B cell (primary cell): ENCODE measurements around the gene TNFRSF17. TPM values are rescaled to one million over a fixed set of nuclear protein-coding genes. Genes with fewer than 3 reads are reported as not detected.

Experiments used
- ATAC-seq: fragments of 200-7000 bp; cut with Tn5 transposase; one replicate; pipeline ENCODE4 v1.10.0; 2021; ENCODE audit warnings: low read depth, mild to moderate bottlenecking, moderate number of reproducible peaks, moderate library complexity
- CTCF ChIA-PET: fragments of 350-600 bp; sonication (Branson Sonifier 250); formaldehyde crosslinking; loops from one replicate; lab custom pipeline; 2021; ENCODE audit warnings: antibody characterized with exemption, inconsistent platforms; lab: Charles Lee
- POLR2A ChIA-PET: fragments of 350-600 bp; sonication (Branson Sonifier 250); formaldehyde crosslinking; loops from one replicate; lab custom pipeline; 2021; ENCODE audit warnings: antibody characterized with exemption; lab: Charles Lee
- DNase-seq: peaks from one replicate; pipeline ENCODE4 v3.0.0; 2013
- H2AFZ ChIP-seq: 2 replicates; pipeline ENCODE4 v1.6.1; 2012; ENCODE audit warnings: mild to moderate bottlenecking, low read depth, low read length; ENCODE audit not compliant: insufficient read depth, poor library complexity, severe bottlenecking
- H3K27ac ChIP-seq, 2 donors: 1 replicate in 1 of 2; 2 replicates in 1 of 2; pipeline ENCODE4 v1.5.1; 2012 to 2013; ENCODE audit warnings: low read length in 2 of 2, mild to moderate bottlenecking in 2 of 2, moderate library complexity in 1 of 2
- H3K27me3 ChIP-seq, 4 experiments: fragments of 200-600 bp in 1 of 4; sonication (generic) in 1 of 4; replicated peaks in 1 of 4; 1 replicate in 2 of 4; 2 replicates in 2 of 4; pipeline versions ENCODE4 v1.6.1 to v1.7.0; 2013 to 2016; ENCODE audit warnings: low read length in 3 of 4, mild to moderate bottlenecking in 2 of 4, mixed read lengths in 1 of 4, moderate library complexity in 1 of 4; ENCODE audit not compliant: insufficient read depth in 4 of 4, control insufficient read depth in 3 of 4; ENCODE audit errors: control extremely low read depth in 1 of 4
- H3K36me3 ChIP-seq, 2 experiments: replicated peaks in 1 of 2; 1 replicate in 1 of 2; 2 replicates in 1 of 2; pipeline versions ENCODE4 v1.6.1 to v1.7.1; 2013; ENCODE audit warnings: low read length in 1 of 2; ENCODE audit not compliant: insufficient read depth in 2 of 2, control insufficient read depth in 1 of 2; ENCODE audit errors: control extremely low read depth in 1 of 2, extremely low read depth in 1 of 2
- H3K4me1 ChIP-seq, 2 donors: fragments of 200-600 bp in 1 of 2; sonication (generic) in 1 of 2; 1 replicate in 1 of 2; 2 replicates in 1 of 2; pipeline versions ENCODE4 v1.5.1 to v1.6.1; 2013 to 2017; ENCODE audit warnings: low read length in 2 of 2; ENCODE audit not compliant: control insufficient read depth in 2 of 2, insufficient read depth in 2 of 2
- H3K4me2 ChIP-seq: replicated peaks from 2 replicates; pipeline ENCODE3; 2012; ENCODE audit warnings: mild to moderate bottlenecking, low read depth, low read length; ENCODE audit not compliant: poor library complexity, severe bottlenecking
- H3K4me3 ChIP-seq, 5 experiments: fragments of 200-600 bp in 1 of 5; sonication (generic) in 1 of 5; 1 replicate in 3 of 5; 2 replicates in 2 of 5; pipeline versions ENCODE4 v1.5.1 to v1.7.0; 2011 to 2016; ENCODE audit warnings: low read length in 4 of 5, mild to moderate bottlenecking in 4 of 5, low read depth in 2 of 5, control low read depth in 1 of 5, moderate library complexity in 1 of 5; ENCODE audit not compliant: insufficient read depth in 1 of 5; ENCODE audit errors: control extremely low read depth in 1 of 5, extremely low read depth in 1 of 5
- H3K79me2 ChIP-seq: fragments of 200-600 bp; sonication (generic); one replicate; pipeline ENCODE4 v1.6.0; 2016; ENCODE audit warnings: low read length; ENCODE audit not compliant: control insufficient read depth, insufficient read depth
- H3K9ac ChIP-seq: fragments of 200-600 bp; sonication (generic); 2 replicates; pipeline ENCODE4 v1.6.1; 2017; ENCODE audit warnings: mild to moderate bottlenecking, low read length, moderate library complexity
- H3K9me3 ChIP-seq, 3 donors: one replicate each; pipeline versions ENCODE4 v1.6.1 to v1.7.1; 2013; ENCODE audit warnings: low read length in 2 of 3; ENCODE audit not compliant: control insufficient read depth in 2 of 3, insufficient read depth in 1 of 3; ENCODE audit errors: control extremely low read depth in 1 of 3
- H4K20me1 ChIP-seq: 2 replicates; pipeline ENCODE4 v1.6.0; 2012; ENCODE audit warnings: mild to moderate bottlenecking, low read length; ENCODE audit not compliant: insufficient read depth, control insufficient read depth, poor library complexity, severe bottlenecking
- H3K27ac Mint-ChIP-seq: one replicate; pipeline ENCODE4 v1.8.0; 2021; ENCODE audit warnings: mixed read lengths
- H3K27me3 Mint-ChIP-seq: one replicate; pipeline ENCODE4 v1.8.0; 2021; ENCODE audit warnings: mixed read lengths
- H3K4me1 Mint-ChIP-seq: one replicate; pipeline ENCODE4 v1.8.0; 2021; ENCODE audit warnings: mixed read lengths
- H3K4me3 Mint-ChIP-seq: one replicate; pipeline ENCODE4 v1.8.0; 2021; ENCODE audit warnings: mixed read lengths
- H3K9me3 Mint-ChIP-seq: one replicate; pipeline ENCODE4 v1.8.0; 2022; ENCODE audit warnings: mixed read lengths; ENCODE audit not compliant: insufficient read depth
- CTCF ChIP-seq: fragments of 200-600 bp; IDR thresholded peaks from one replicate; pipeline ENCODE4 v1.8.0; 2022; ENCODE audit warnings: antibody characterized with exemption, mild to moderate bottlenecking
- EZH2 ChIP-seq: IDR thresholded peaks from 2 replicates; pipeline ENCODE4 v1.6.1; 2012; ENCODE audit warnings: borderline replicate concordance, low read depth, mild to moderate bottlenecking, moderate library complexity, low read length; ENCODE audit not compliant: insufficient read depth, poor library complexity, severe bottlenecking
- WGBS: methylation state at CpG from one replicate; pipeline ENCODE4 v1.1.5; 2013; ENCODE audit warnings: missing lambda C conversion rate; ENCODE audit not compliant: insufficient coverage; 5-methylcytosine and 5-hydroxymethylcytosine counted together
- intact Hi-C: fragments of 100-400 bp; cut with micrococcal nuclease; formaldehyde crosslinking; loops from one replicate; pipeline ENCODE4 v1.10.0; 2022
- polyA plus RNA-seq: library from polyadenylated mRNA; depleted of rRNA; stranded (reverse); fragments of >200 nt; gene quantifications from 2 replicates; pipeline ENCODE4 v1.2.3, GENCODE V29; 2012
- total RNA-seq, 2 donors: library from RNA; stranded (reverse); fragments of 120-200 nt in 1 of 2; gene quantifications; 1 replicate in 1 of 2; 2 replicates in 1 of 2; pipeline versions ENCODE4 v1.2.3 to v1.2.4, GENCODE V29; 2013 to 2022

TNFRSF17 gene
- total and polyA plus RNA-seq, 2 donors (not counting 1 experiment from before 2014, with no cell fraction given), result 4.6 to 16.4 TPM

GRCh38 chr16:11976850-11977375 is 11.9 kb downstream of the TNFRSF17 start:
- peak overlapping the region; percentile 99 for H3K9ac ChIP-seq
- no peaks in the 10 kb centered on the region for H3K27me3 ChIP-seq
- ATAC-seq, result no peak
- H3K4me2 ChIP-seq, result peak overlapping the region; percentile 96
- H3K27ac ChIP-seq, result peak overlapping the region; percentile 82 to 92
- peak overlapping the region; percentile 93 for H2AFZ ChIP-seq
- H4K20me1 ChIP-seq, result no peaks in the 10 kb centered on the region
- POLR2A ChIA-PET, result interaction anchor here (0.5 to 4.0 kb wide), 9 partner anchors 12 to 1039 kb away, joined by 3 to 39 read pairs (median 3); partner anchors contain the start of gene TNFRSF17
- H3K4me1 ChIP-seq, result peaks cover 49 to 58% of the 10 kb centered on the region in 2 donors
- no peaks in the 10 kb centered on the region for H3K9me3 ChIP-seq
- peak overlapping the region; percentile 75 to 100 (median 84) for H3K4me3 ChIP-seq
- H3K4me3 Mint-ChIP-seq, result peak overlapping the region; percentile 96
- no peaks in the 10 kb centered on the region for H3K9me3 Mint-ChIP-seq
- H3K79me2 ChIP-seq, result peaks cover 71% of the 10 kb centered on the region
- no peak for DNase-seq
- H3K27ac Mint-ChIP-seq, result peak overlapping the region; percentile 94
- CTCF ChIA-PET, result interaction anchor here (0.8 to 5.0 kb wide), 6 partner anchors 10 to 119 kb away, joined by 3 to 23 read pairs (median 4); no protein-coding TSS in a partner anchor
- no peak for TF ChIP-seq EZH2
- TF ChIP-seq CTCF, result no peak
- no peaks in the 10 kb centered on the region for H3K27me3 Mint-ChIP-seq
- peaks cover 0 to 14% of the 10 kb centered on the region in 2 experiments for H3K36me3 ChIP-seq
- intact Hi-C loops, result loop anchor here (1.0 to 2.0 kb wide), 4 partner anchors 11 to 126 kb away; partner anchors contain the start of genes GSPT1 and RSL1D1
- under 1% methylated on average over 22 of the region's 22 CpGs for WGBS
- peaks cover 58% of the 10 kb centered on the region for H3K4me1 Mint-ChIP-seq
